ENCODE results near the gene NDUFS2.

NDUFS2 gene

DNA sequence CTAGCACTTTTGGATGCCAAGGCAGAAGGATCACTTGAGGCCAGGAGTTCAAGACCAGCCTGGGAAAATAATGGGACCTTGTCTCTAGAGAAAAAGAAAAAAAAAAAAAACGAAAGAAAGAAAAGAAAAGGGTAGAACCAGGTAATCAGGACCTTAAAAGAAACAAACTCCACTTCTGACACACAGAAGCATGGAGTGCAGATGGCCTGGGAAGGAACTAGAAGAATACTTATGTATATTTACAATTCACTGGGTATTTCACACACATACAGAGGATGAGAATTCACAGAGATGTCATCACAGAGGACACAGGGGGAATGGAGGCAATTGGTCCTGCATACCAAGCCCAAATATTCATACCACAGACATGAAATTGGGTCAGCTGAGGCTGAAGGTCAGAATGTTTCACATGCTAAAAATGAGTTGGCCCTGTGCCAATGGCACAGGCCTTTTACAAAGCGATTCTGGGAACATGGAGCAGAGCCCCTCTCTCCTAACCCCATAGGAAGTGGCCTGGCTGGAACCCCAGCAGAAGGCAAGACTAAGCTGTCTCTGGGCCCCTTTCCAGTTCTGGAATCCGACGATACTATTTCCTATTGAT lies 29.3 kb upstream of the NDUFS2 start:
- ATAC-seq, result no peak

- ATAC-seq, result no peak
Measured at GRCh38 chr1:161173711-161174110, 28.5 kb upstream of the NDUFS2 start.

GRCh38 chr1:161174911-161175310 lies 27.3 kb upstream of the NDUFS2 start:
- ATAC-seq, result no peak

GRCh38 chr1:161175771-161176453 lies 26.3 kb upstream of the NDUFS2 start:
- no peak for ATAC-seq

DNA sequence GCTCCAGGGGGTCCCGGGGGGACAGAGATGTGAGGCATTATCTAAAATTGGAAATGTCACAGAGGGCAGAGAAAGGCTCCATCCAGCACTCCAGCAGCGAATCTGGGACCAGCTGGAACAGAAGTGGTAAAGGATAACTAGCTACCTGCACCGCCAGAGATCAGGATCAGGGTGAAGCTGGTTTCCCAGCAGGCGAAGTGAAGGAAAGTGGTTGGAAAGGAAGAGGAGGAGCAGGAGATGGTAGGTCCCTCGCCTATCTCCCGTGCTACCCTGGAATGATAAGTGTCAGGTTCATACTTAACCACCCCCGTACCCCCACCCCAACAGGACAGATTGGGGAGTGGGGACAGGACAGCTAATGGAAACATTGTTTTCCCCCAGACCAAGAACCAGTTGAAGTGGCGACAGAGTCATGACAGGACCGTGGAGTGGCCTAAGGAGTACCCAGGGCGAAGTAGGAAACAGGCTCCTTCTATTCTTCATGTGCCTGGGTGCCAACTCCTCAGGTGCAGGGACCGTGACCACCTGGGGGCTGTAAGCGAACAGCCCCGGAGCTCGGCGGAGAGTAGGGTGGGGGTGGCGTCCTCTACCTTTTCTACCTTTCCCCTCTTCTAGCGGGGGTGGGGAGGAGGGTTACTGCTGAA lies 25.6 kb upstream of the NDUFS2 start:
- ATAC-seq, result no peak

DNA sequence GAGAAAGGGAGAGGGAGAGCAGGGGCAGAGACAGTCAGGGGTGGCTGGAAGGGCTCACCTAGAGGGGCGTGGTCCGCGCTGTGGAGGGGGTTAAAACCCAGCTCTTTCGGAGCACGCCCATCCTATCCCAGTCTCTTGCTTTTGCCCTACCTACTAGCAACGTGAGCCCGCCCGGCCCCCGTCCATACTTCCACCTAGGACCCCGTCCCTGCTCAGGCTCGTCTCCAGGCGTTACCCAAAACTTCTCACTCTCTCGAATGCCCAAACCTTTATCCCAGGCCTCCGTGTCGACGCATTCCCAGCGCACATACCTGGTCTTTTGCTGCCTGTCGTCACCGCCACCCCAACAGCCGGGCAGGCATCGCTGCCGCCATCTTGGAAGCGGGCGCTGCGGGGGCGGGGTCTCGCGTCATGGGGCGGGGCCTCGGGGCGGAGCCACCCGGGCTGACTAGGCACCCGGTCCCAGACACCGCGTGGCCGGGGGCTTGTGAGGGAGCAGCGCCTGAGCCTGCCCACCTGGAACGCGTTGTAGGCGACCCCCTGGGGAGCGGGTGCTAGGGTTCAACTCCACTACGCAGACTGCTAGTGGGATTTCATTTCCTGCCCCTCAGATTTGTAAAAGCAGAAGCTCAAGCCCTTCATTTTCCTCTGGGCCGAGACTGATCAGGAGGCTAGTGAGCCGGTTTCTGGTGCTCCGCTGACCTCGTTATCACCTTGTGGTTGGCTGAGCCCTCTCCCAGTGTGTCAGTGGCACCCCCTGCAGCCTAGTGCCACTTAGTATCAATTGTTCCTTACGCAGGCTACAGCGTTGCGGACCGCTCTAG lies 24.8 kb upstream of the NDUFS2 start, which contains the start of gene B4GALT3:
B4GALT3 (minus strand) TSS at position 396 of the 824 bp plus-strand sequence. CDS start 1,447 bp downstream, outside the sequence.
- ATAC-seq, result peak; percentile 80 to 84

GRCh38 chr1:161177936-161178244 lies 24.3 kb upstream of the NDUFS2 start:
- no peak for ATAC-seq

DNA sequence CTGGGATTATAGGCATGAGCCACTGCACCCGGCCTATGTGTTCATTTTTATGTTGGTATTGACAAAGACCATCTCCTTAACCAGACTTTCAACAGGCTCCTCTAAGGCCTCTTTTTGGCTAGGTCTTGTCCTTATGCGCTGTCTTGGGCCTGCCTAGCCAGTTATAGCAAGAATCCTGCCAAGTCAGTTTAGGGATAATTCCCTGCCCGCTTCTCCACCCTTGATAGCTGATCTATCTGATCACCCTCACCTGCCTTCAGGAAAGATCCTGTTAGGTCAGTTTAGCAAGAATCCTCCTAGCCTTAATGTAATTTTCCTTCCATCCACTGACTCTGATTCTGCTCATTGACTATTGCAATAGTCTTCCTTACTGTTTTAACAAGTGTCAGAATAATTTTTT lies 22.5 kb upstream of the NDUFS2 start:
- no peak for ATAC-seq

DNA sequence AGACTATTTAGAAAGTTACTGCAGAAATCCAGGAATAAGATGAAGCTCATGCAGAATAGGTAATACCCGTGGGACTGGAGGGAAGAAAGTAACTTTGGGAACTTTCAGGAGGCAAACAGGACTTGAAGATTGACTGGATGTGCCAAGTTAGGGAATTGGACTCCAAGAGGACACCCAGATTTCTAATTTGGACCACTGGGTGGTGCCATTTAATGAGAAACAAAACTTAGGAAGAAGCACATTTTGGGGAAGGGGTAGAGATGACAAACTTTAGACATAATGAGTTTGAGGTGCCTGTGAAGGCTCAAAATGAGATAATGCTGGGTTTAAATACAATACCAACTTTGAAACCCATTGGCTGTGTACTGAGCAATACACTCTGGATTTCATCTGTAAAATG lies 21.5 kb upstream of the NDUFS2 start:
- ATAC-seq, result no peak

- ATAC-seq, result peak; percentile 85 to 86
Measured at GRCh38 chr1:161182214-161182613, 20.0 kb upstream of the NDUFS2 start.

DNA sequence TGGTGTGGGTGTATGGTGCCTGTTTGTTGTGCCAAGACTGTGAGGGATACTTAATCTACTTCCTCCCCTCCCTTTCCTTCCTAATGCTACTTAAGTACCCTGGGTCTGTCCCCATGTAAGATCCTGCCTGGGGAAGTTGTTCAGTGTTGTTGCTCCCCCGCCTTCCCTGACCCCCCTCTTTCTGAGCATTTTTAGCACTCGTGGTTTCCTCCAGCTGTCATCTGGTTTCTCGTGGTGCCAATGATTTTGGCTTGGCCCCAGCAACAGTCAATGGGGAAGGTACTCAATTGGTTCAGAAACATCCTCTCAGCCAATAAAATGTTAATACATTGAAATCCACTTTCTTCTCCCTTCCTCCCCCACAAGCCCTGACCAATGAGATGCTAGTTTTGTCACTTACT lies 16.9 kb upstream of the NDUFS2 start:
- peak; percentile 45 to 51 for ATAC-seq

GRCh38 chr1:161185732-161186311 lies 16.3 kb upstream of the NDUFS2 start:
- ATAC-seq, result no peak

DNA sequence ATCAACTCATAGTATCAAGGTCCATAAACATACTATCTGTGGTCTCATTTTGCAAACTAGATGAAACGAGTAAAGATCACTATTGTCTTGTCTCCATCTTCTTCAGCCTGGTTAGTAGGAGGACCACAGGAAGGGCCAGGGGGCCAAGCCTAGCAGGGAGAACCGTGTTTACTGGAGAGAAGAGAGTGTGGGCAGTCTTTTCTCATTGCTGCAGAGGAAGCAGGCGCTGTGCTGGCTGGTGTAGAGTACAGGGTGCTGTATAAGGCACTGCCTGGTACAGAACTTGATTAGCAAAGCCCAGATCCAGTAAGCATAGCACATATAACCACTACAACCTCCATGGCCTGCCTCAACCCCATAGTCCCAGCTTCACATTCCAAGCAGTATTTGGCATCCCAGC lies 14.9 kb upstream of the NDUFS2 start:
- no peak for ATAC-seq

GRCh38 chr1:161188381-161188780 lies 13.8 kb upstream of the NDUFS2 start:
- no peak for ATAC-seq

- no peak for ATAC-seq
Measured at GRCh38 chr1:161189036-161189435, 13.1 kb upstream of the NDUFS2 start.

GRCh38 chr1:161190962-161191521 lies 11.1 kb upstream of the NDUFS2 start:
- ATAC-seq, result no peak

- ATAC-seq, result no peak
Measured at GRCh38 chr1:161191971-161192370, 10.2 kb upstream of the NDUFS2 start.

DNA sequence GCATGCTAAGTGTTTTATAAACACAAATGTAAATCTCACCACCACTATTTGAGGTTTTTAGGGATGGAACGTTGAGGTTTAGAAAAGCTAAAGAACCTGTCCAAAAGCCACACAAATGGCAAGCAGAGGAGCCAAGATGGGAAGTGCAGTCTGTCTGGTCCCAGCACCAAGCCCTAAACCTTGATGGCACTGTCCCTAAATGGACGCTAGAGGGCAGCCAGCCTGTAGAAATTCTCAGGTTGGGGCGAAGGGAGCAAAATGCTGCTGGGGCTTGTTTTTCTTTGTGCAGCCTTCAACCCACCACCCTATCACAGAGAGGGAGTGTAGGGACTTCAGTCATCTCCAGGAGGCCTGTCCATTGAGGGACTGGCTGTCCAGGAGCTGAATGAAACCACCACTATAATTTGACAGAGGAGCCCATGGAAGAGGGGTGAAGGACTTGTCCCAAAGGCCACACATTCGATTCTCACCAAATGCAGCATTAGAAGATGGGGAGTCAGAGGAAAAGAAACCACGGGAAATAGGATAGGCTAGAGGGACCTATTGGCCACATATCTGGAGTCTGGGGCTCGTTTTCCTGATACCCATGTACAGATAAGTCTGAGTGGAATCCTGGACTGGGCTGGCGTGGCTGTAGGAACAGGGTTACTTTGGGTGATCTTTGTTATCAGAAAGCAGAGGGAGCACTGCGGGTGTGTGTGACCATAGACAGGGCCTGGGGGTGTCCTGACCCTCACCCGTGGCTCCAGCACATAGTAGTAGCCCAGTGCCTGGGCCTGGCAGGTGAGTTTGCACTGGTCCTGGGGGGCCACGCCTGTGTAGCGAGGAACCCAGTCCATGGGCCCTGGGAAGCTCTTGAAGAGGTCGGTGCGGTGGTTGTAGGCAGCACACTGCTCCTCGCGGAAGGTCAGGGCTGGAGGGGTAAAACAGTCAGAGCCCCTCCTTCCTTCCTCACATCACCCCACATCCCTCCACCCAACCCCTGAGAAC lies 9.4 kb upstream of the NDUFS2 start:
- ATAC-seq, result peak; percentile 90 to 95

GRCh38 chr1:161193561-161194235 lies 8.5 kb upstream of the NDUFS2 start:
- ATAC-seq, result no peak

DNA sequence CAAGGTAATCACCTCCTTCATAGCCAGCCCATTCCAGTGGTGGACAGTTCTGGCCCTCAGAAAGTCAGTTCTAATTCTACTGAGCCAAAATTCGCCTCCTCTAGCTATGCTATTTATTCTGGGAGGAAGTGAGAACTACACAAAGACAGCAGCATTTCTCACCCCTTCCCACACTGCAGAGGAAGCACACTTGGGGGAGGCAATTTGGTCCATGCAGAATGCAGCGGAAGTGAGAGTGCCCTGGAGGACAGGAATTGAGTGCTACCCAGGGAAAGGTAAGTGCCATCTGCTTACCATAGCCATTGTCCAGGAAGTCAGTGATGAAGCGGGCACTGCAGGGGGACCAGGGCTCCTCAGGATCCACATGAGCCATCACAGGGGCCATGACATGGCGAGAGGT lies 7.0 kb upstream of the NDUFS2 start:
- no peak for ATAC-seq

DNA sequence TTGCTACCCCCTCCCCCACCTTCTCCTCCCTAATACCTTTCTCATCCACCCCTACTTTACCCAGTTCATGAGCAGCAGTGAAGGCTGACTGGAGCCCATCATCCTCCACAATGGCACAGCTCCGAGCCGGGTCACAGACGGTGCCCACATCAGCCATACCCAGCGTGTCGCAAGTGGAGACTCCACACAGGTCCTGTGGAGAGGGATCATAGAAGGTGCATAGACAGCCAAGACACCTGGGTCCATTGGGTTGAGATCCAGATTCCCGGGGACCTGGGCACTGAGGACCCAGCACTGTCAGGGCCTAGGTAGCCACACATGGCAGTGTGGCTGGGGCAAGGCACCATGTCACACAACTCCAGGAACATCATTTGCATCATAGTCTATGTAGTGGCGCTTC lies 6.1 kb upstream of the NDUFS2 start:
- no peak for ATAC-seq
